Measurements from ENCODE around the gene NEIL1. TPM values are rescaled to one million over a fixed set of nuclear protein-coding genes. Genes with fewer than 3 reads are reported as not detected.
A peak's percentile ranks its signal among the peaks of the same experiment; 100 is the strongest.

NEIL1 gene
- total and polyA plus RNA-seq, 2 donors: 30.8 to 77.9 TPM

DNA sequence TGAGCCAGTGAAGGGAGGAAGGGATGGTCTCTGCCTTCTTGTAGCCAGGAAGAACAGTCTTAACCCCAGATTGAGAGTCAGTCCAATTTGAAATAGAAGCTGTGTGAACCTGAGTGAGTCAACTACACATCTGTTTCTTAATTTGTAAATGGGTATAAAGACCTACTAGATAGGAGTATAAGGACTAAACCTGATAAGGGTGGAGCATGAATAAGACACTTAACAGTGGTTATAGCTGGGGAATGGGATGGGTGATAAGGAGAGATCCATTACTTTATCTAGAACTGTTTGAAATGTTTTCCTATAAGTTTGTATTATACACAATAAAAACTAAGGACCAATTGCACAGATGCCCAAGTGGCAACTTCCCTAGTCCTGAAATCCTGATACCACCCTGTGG, 20.2 kb downstream of the NEIL1 start:
- Histone ChIP-seq H3K36me3 (ENCODE audit: control insufficient read depth in 2 of 2, insufficient read depth in 2 of 2, low read length in 1 of 2) (peaks cover 41 to 50% of the 10 kb centered on the region in 2 donors), H3K9me3 (ENCODE audit: control insufficient read depth in 2 of 2, insufficient read depth in 1 of 2, low read length in 1 of 2) (no peaks in the 10 kb centered on the region), H3K4me3 (ENCODE audit: low read length in 2 of 2) (no peak overlapping the region), H3K27me3 (ENCODE audit: control insufficient read depth in 2 of 2, insufficient read depth in 1 of 2, low read length in 1 of 2) (no peaks in the 10 kb centered on the region), H3K4me1 (ENCODE audit: control insufficient read depth in 2 of 2, insufficient read depth in 2 of 2, low read length in 2 of 2) (peaks cover 0 to 14% of the 10 kb centered on the region in 2 donors), H3K27ac (ENCODE audit: low read depth in 1 of 2, low read length in 1 of 2) (no peak overlapping the region)
- no peak for DNase-seq (ENCODE audit: low read depth in 6 of 9, low spot score in 9 of 9)

DNA sequence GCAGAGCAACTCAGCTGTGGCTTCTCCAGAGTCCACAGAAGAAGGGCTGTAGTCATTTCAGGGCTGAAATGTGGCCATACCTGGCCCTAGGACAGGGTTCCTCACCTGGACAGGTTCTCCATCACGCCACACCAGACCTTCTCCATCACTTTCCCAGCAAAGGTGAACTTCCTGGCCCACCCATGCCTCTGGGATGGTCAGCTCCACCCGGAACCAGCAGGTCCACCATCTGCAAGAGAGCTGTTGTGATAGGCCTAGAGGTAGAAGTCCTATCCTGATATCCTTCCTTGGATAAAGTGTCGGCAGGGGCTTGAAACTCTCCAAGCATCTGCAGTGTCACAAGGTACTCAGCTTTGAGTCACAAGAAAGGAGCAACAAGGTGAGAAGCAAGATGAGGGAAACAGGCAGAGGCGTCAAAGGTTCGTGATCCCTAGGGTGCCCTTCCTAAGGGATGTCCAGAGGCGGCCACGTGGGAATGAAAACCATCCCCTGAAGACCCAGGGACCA, 20.6 kb downstream of the NEIL1 start:
- peak overlapping the region; percentile 96 to 97 for H3K27ac ChIP-seq (ENCODE audit: low read depth in 1 of 2, low read length in 1 of 2)
- H3K9me3 ChIP-seq (ENCODE audit: control insufficient read depth in 2 of 2, insufficient read depth in 1 of 2, low read length in 1 of 2): no peaks in the 10 kb centered on the region
- DNase-seq (ENCODE audit: low read depth in 6 of 9, low spot score in 9 of 9): no peak
- WGBS: 60% methylated on average over 7 of the region's 7 CpGs
- no peaks in the 10 kb centered on the region for H3K27me3 ChIP-seq (ENCODE audit: control insufficient read depth in 2 of 2, insufficient read depth in 1 of 2, low read length in 1 of 2)
- peak overlapping the region; percentile 83 to 85 for H3K4me3 ChIP-seq (ENCODE audit: low read length in 2 of 2)
- peaks cover 39 to 51% of the 10 kb centered on the region in 2 donors for H3K36me3 ChIP-seq (ENCODE audit: control insufficient read depth in 2 of 2, insufficient read depth in 2 of 2, low read length in 1 of 2)
- H3K4me1 ChIP-seq (ENCODE audit: control insufficient read depth in 2 of 2, insufficient read depth in 2 of 2, low read length in 2 of 2): peaks cover 0 to 14% of the 10 kb centered on the region in 2 donors

DNA sequence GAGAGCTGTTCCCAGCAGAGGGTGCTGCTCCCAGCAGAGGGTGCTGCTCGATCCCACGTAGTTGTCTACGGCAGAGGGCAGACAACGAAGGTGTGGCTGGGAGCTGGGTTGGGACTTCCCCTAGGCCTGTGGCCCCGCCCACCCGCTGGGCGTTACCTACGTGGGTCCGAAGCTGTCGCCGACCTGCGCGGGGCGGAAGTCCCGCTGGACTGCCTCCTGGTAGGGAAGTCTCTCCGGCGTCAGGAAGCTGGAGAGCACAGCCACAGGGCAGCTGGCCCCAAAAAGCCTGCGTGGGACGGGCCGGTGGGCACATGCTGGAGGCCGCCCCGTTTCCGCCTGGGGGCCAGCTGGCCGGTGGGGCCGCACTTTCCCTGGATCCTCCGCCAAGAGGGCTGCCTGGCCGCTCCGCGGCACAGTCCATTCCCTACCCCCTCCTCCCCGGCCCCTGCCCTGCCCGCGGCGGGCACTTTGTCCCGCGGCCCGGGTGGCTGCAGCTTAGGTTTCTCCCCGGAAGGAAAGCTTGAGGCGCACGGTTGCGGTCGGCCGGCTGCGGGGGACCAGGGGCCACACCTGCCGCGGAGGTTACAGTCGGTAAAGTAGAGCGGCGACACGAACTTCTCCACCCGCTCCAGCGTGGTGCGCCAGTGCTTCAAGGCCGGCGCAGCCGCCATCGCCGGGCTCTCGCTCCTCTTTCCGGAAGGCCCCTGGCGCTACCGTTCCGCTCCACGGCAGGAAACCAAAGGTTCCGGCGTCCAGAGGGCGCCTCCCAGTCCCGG, 21.3 kb downstream of the NEIL1 start, which contains the start of gene MAN2C1:
MAN2C1 (minus strand) TSS at position 695 of the 776 bp plus-strand sequence; CDS start at position 671, 24 bp downstream.
- Histone ChIP-seq H3K4me3 (ENCODE audit: low read length in 2 of 2) (peak within 1 kb of the TSS; percentile 83 to 85), H3K36me3 (ENCODE audit: control insufficient read depth in 2 of 2, insufficient read depth in 2 of 2, low read length in 1 of 2) (peaks cover 43 to 55% of the 10 kb centered on the region in 2 donors), H3K9me3 (ENCODE audit: control insufficient read depth in 2 of 2, insufficient read depth in 1 of 2, low read length in 1 of 2) (no peaks in the 10 kb centered on the region), H3K27me3 (ENCODE audit: control insufficient read depth in 2 of 2, insufficient read depth in 1 of 2, low read length in 1 of 2) (no peaks in the 10 kb centered on the region), H3K27ac (ENCODE audit: low read depth in 1 of 2, low read length in 1 of 2) (peak within 1 kb of the TSS; percentile 96 to 97), H3K4me1 (ENCODE audit: control insufficient read depth in 2 of 2, insufficient read depth in 2 of 2, low read length in 2 of 2) (peaks cover 0 to 14% of the 10 kb centered on the region in 2 donors)
- peak; percentile 87 to 95 (median 91) for DNase-seq (ENCODE audit: low read depth in 6 of 9, low spot score in 9 of 9)
- WGBS: under 1% methylated on average over 67 of the region's 67 CpGs

DNA sequence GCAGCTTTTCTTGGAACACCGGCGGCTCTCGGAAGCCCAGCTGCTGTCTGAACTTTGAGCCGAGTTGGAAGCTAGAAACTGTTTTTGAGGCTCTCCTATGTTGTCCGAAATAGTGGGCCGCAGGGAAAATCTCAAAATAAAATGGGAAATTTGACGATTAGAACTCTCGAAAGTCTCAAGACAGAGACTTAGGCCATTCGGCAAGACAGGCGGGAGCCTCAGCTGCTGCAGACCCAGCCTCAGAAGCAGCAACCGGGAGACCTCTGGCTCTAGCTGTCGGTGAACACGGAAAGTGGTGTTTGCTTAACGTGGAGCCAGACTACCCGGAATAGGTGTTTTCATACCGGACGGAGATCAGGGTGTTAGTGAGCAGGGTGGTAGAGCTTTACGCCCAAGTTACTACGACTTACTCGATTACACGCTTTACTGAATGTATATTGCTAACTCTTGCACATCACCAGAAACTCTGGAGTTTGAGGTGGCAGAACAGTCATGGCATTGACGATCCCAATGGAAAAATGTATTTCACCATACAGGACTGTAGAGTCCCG, 21.9 kb downstream of the NEIL1 start:
- Histone ChIP-seq H3K4me3 (ENCODE audit: low read length in 2 of 2) (peak overlapping the region; percentile 83 to 85), H3K36me3 (ENCODE audit: control insufficient read depth in 2 of 2, insufficient read depth in 2 of 2, low read length in 1 of 2) (peaks cover 47 to 60% of the 10 kb centered on the region in 2 donors), H3K9me3 (ENCODE audit: control insufficient read depth in 2 of 2, insufficient read depth in 1 of 2, low read length in 1 of 2) (no peaks in the 10 kb centered on the region), H3K27ac (ENCODE audit: low read depth in 1 of 2, low read length in 1 of 2) (peak overlapping the region; percentile 96 to 97), H3K4me1 (ENCODE audit: control insufficient read depth in 2 of 2, insufficient read depth in 2 of 2, low read length in 2 of 2) (peaks cover 0 to 14% of the 10 kb centered on the region in 2 donors), H3K27me3 (ENCODE audit: control insufficient read depth in 2 of 2, insufficient read depth in 1 of 2, low read length in 1 of 2) (no peaks in the 10 kb centered on the region)
- no peak for DNase-seq (ENCODE audit: low read depth in 6 of 9, low spot score in 9 of 9)
- 10% methylated on average over 23 of the region's 23 CpGs for WGBS

DNA sequence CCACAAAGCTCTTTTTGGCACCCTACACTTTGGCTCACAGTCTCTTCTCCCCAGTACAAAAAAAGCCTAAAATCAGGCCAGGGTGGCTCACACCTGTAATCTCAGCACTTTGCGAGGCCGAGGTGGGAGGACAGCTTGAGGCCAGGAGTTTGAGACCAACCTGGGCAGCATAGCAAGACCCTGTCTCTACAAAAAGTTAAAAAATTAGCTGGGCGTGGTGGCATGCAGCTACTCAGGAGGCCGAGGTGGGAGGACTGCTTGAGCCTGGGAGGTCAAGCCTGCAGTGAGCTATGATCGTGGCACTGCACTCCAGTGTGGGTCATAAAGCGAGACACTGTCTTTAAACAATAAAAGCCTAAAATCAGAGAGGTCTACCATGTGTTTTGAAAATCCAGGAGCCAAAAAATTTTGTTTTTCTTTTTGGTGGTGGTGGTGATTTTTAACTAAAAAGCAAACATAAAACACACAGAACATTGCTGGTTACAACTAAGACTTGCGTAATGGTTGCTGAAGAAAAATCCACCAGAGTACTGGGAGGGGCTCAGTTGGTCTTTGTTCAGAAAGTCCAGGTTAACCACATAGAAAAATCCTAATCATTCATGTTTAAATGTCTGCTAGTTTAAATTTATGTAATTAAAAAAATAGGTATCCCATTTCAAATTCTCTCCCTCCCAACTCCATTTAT, 23.2 kb downstream of the NEIL1 start:
- Histone ChIP-seq H3K36me3 (ENCODE audit: control insufficient read depth in 2 of 2, insufficient read depth in 2 of 2, low read length in 1 of 2) (peaks cover 48 to 60% of the 10 kb centered on the region in 2 donors), H3K27ac (ENCODE audit: low read depth in 1 of 2, low read length in 1 of 2) (no peak overlapping the region), H3K4me3 (ENCODE audit: low read length in 2 of 2) (no peak overlapping the region), H3K4me1 (ENCODE audit: control insufficient read depth in 2 of 2, insufficient read depth in 2 of 2, low read length in 2 of 2) (peaks cover 0 to 14% of the 10 kb centered on the region in 2 donors), H3K27me3 (ENCODE audit: control insufficient read depth in 2 of 2, insufficient read depth in 1 of 2, low read length in 1 of 2) (no peaks in the 10 kb centered on the region), H3K9me3 (ENCODE audit: control insufficient read depth in 2 of 2, insufficient read depth in 1 of 2, low read length in 1 of 2) (no peaks in the 10 kb centered on the region)
- 98% methylated on average over 7 of the region's 7 CpGs for WGBS
- no peak for DNase-seq (ENCODE audit: low read depth in 6 of 9, low spot score in 9 of 9)

DNA sequence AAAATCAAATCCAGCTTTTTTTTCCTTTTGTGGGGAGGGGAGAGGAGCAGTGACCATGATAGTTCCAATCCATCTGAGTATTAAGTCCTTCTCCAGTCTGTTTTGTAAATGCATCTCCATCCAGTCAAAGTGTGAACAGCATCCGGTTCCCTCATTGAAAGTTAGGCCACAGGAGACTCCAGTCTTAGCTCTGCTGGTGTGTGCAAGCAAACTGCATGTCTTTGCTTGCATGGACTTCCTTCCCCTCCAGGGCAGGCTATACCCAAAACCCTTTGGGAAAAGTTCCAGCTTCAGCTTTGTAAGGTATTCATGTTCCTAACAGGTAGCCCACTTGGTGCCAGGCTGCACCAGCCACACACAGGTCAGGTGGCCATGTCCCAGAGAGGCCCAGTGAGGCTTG, 24.6 kb downstream of the NEIL1 start:
- 98% methylated on average over 1 of the region's 1 CpG for WGBS
- peaks cover 0 to 14% of the 10 kb centered on the region in 2 donors for H3K4me1 ChIP-seq (ENCODE audit: control insufficient read depth in 2 of 2, insufficient read depth in 2 of 2, low read length in 2 of 2)
- no peak overlapping the region for H3K27ac ChIP-seq (ENCODE audit: low read depth in 1 of 2, low read length in 1 of 2)
- peaks cover 53 to 62% of the 10 kb centered on the region in 2 donors for H3K36me3 ChIP-seq (ENCODE audit: control insufficient read depth in 2 of 2, insufficient read depth in 2 of 2, low read length in 1 of 2)
- H3K4me3 ChIP-seq (ENCODE audit: low read length in 2 of 2): no peak overlapping the region
- H3K9me3 ChIP-seq (ENCODE audit: control insufficient read depth in 2 of 2, insufficient read depth in 1 of 2, low read length in 1 of 2): no peaks in the 10 kb centered on the region
- no peaks in the 10 kb centered on the region for H3K27me3 ChIP-seq (ENCODE audit: control insufficient read depth in 2 of 2, insufficient read depth in 1 of 2, low read length in 1 of 2)
- no peak for DNase-seq (ENCODE audit: low read depth in 6 of 9, low spot score in 9 of 9)

DNA sequence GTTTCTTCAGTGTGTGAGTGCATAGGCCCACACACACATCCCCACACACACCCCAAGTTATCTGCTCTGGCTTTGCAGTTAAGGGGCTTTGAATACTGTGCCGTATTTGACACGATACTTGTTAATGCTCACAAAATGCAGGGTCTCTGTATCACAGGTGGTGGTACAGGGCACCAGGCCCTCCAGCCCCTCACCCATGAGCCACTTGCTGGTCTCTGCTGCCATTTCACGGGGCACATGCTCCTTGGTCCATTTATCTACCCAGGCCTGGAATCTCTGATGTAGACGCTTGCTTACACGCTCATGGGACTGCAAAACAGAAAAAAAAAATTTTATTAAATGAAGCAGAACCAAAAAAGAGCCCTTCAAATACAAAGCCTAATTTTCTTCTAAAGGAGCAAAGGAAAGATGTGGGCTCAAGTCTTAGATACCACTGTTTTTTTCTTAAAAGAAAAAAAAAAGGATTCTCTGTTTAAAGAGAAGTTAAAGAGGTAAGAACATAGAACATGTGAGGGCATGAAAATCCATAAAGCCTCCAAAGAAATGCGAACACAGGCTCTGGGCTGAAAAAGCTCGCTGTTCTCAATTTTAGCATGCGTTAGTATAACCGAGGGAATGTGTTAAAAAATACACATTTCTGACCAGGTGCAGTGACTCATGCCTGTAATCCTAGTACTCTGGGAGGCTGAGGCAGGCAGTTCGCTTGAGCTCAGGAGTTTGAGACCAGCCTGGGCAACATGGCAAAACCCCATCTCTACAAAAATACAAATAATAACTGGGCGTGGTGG, 25.3 kb downstream of the NEIL1 start:
- no peaks in the 10 kb centered on the region for H3K27me3 ChIP-seq (ENCODE audit: control insufficient read depth in 2 of 2, insufficient read depth in 1 of 2, low read length in 1 of 2)
- no peak for DNase-seq (ENCODE audit: low read depth in 6 of 9, low spot score in 9 of 9)
- H3K4me3 ChIP-seq (ENCODE audit: low read length in 2 of 2): no peak overlapping the region
- no peak overlapping the region for H3K27ac ChIP-seq (ENCODE audit: low read depth in 1 of 2, low read length in 1 of 2)
- H3K9me3 ChIP-seq (ENCODE audit: control insufficient read depth in 2 of 2, insufficient read depth in 1 of 2, low read length in 1 of 2): no peaks in the 10 kb centered on the region
- WGBS: over 99% methylated on average over 11 of the region's 11 CpGs
- H3K36me3 ChIP-seq (ENCODE audit: control insufficient read depth in 2 of 2, insufficient read depth in 2 of 2, low read length in 1 of 2): peaks cover 54 to 63% of the 10 kb centered on the region in 2 donors
- H3K4me1 ChIP-seq (ENCODE audit: control insufficient read depth in 2 of 2, insufficient read depth in 2 of 2, low read length in 2 of 2): peaks cover 0 to 14% of the 10 kb centered on the region in 2 donors

DNA sequence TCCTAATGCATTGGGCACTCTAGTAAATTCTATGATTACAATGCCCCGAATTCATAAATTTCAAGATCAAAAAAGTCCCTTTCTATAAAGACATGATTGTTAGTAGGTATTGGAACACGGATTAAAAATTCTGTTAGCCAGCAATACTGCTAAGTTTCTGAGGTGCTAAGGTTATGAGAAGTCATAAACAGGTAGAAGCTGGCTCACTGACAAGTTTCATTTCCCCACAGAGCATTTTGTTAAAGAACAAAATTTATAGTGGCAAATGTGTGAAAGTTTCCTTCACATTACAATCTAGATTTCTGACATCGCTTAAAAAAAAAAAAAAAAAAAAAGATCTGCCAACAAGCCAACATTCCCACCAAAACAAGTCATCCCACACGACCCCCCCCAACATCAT, 33.9 kb downstream of the NEIL1 start:
- DNase-seq (ENCODE audit: low read depth in 6 of 9, low spot score in 9 of 9): no peak
- Histone ChIP-seq H3K4me3 (ENCODE audit: low read length in 2 of 2) (no peak overlapping the region), H3K4me1 (ENCODE audit: control insufficient read depth in 2 of 2, insufficient read depth in 2 of 2, low read length in 2 of 2) (no peaks in the 10 kb centered on the region), H3K27ac (ENCODE audit: low read depth in 1 of 2, low read length in 1 of 2) (no peak overlapping the region), H3K9me3 (ENCODE audit: control insufficient read depth in 2 of 2, insufficient read depth in 1 of 2, low read length in 1 of 2) (no peaks in the 10 kb centered on the region), H3K27me3 (ENCODE audit: control insufficient read depth in 2 of 2, insufficient read depth in 1 of 2, low read length in 1 of 2) (no peaks in the 10 kb centered on the region), H3K36me3 (ENCODE audit: control insufficient read depth in 2 of 2, insufficient read depth in 2 of 2, low read length in 1 of 2) (peaks cover 60 to 67% of the 10 kb centered on the region in 2 donors)
- 96% methylated on average over 4 of the region's 4 CpGs for WGBS
